ENCODE measurements around the gene RNF38.

DNA sequence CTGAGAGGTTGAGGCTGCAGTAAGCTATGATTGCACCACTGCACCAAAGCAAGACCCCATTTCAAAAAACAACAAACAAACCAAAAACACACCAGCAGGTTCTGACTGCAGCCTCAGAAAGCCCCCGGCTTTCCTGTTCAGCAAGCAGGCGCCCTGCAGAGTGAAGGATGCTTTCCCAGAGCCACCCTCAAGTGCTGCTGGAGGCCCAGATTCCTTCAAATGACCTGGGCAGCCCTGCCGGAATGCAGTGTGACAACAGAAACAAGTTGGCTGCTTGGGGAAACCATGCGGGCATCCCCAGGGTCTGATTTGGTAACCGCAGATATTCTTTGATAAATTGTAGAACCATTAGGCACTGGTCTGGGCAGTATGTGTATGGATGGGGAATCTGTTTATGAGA, 106.2 kb downstream of the RNF38 start:
- TF ChIP-seq EZH2phosphoT487 (IDR thresholded peaks at IDR 0.05; ENCODE audit: insufficient read depth, low read depth), result no peak
- no peak for TF ChIP-seq EZH2 (IDR thresholded peaks at IDR 0.05; ENCODE audit: insufficient read depth, poor library complexity, severe bottlenecking)
